ENCODE results near the gene SYTL5.

Gene SYTL5

GRCh38 chrX:38028300-38028699 is 21.9 kb downstream of the SYTL5 start:
- DNase-seq (ENCODE audit: low read depth), result no peak

GRCh38 chrX:38036466-38036865 is 30.1 kb downstream of the SYTL5 start:
- no peak for DNase-seq (ENCODE audit: low read depth)

DNA sequence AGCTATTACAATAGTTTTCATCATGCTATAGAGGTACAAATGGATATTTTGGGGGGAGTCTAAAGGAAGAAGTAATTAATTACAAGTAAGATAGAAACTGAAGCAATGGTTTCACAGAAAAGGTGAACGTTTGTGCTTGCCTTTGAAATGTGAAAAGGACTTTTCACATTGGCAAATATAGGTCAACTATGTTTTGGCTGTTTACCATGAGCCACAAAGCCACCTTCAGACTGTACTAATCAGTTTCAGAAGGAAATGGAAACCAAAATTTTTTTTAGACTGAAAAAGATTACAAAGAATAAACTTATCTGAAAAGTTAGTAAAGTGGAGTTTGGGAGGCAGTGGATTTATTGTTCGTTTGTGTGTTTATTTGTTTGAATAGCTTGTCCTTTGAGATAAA is 32.1 kb downstream of the SYTL5 start:
- no peak for DNase-seq (ENCODE audit: low read depth)

DNA sequence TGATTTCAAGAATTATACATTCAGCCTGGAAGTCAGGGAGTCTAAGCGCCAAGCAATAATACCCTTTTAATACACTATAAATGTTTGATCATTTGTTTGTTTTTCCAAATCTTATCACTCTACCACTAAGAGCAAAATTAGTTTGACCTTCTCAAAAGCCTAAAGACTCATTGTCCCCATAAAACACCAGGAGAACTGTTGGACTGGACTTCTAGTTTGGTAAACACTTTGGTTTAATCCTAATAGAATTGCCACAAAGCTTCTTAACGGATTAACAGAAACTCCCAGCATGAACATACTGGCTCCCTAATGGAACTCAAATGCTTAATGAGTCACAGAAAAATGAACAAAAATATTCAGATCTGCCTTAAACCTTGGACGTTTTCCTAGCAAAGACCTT is 34.9 kb downstream of the SYTL5 start:
- no peak for DNase-seq (ENCODE audit: low read depth)

GRCh38 chrX:38044701-38045100 is 38.3 kb downstream of the SYTL5 start:
- DNase-seq (ENCODE audit: low read depth), result no peak

- DNase-seq (ENCODE audit: low read depth), result no peak
Observed at GRCh38 chrX:38045538-38046096, 39.3 kb downstream of the SYTL5 start.

- DNase-seq (ENCODE audit: low read depth), result no peak
Observed at GRCh38 chrX:38048886-38049285, 42.5 kb downstream of the SYTL5 start.

- no peak for DNase-seq (ENCODE audit: low read depth)
Observed at GRCh38 chrX:38050806-38051205, 44.5 kb downstream of the SYTL5 start.

DNA sequence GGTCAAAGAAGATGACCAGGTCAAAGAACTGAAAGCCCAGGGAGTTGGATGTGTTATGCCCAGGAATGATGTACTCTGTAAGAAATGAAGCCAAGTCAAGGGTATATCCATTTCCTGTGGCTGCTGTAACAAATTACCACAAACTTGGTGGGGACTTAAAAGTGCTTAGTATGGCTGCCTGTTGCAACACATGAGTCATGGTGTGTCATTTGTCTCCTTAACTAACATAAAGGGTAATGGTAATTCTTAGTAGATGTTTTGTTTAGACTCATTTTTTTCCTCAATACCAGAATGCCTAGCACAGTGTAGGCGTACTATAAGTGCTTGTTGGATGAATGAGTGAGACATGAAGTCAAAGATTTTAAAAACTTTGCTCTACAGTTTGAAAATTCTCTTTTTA is 45.7 kb downstream of the SYTL5 start:
- DNase-seq (ENCODE audit: low read depth), result no peak

DNA sequence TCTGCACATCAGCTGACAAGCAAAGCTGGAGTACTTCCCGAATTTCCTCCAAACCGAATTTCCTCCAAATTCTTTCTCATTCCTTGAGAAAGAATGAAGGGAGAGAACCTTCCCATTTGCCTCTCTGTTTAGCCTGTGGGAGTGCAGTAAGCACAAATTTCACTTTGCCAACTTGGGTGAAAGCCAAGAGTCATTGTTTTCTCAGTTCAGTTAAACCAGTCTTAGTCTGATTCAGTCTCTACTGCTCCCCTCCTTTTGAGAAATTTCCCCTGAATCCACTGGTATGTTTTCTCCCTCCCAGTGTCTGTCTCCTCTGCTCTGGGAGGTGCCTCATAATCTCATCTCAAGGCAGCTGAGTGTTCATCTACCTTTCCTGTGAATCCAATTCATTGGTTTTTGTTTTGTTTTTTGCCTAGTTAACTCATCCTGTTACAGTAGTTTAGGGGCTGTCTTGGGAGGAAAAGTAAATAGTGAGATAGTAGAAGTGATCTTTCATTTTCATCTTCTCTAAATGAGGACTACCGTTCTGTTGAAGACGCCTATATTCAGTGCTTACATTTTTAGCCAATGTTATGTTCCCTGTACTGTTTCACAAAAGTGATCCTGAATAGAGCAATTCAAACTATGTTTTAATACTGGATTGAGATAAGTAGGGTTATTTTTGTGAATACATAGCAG is 49.0 kb downstream of the SYTL5 start:
- DNase-seq (ENCODE audit: low read depth), result no peak

- DNase-seq (ENCODE audit: low read depth), result no peak
Observed at GRCh38 chrX:38060331-38060878, 54.1 kb downstream of the SYTL5 start.

DNA sequence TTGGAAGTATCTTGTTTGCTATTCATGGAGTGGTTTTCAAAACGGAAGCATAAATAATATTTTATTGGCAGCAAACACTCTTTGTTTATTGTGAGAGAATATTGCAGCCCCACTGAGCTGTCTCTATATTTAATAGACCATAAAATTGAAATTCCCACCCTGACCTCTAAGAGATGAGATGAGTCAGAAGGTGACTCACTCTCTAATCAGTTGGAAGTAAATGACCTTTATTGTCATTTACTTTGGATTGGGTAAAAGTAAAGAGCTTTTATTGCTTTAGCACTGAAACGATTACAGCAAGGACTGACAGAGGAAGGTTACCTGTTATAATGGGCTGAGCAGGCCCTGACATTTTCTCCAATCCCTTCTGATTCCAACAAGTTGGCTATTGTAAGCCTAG is 55.0 kb downstream of the SYTL5 start:
- no peak for DNase-seq (ENCODE audit: low read depth)

DNA sequence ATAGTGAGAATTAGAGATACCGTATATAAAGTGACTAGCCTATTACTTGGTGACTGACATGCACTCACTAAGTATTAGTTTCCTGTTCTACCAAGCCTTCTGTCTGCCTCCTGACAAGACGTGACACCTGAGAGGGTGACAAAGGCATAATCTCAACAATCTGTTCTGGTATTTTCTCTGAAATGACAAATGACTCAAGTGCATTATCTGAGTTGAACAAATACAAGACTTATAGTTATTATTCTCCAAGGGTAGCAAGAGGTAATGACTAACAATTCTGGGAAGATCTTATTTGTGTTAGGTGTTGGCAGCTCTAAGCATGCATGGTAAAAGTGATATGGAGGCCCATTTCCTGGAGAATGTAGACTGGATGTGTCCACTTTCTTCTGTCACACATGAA is 60.6 kb downstream of the SYTL5 start:
- DNase-seq (ENCODE audit: low read depth), result no peak

- DNase-seq (ENCODE audit: low read depth), result no peak
Observed at GRCh38 chrX:38069273-38069672, 62.9 kb downstream of the SYTL5 start.

GRCh38 chrX:38069991-38070390 is 63.6 kb downstream of the SYTL5 start:
- DNase-seq (ENCODE audit: low read depth), result no peak

DNA sequence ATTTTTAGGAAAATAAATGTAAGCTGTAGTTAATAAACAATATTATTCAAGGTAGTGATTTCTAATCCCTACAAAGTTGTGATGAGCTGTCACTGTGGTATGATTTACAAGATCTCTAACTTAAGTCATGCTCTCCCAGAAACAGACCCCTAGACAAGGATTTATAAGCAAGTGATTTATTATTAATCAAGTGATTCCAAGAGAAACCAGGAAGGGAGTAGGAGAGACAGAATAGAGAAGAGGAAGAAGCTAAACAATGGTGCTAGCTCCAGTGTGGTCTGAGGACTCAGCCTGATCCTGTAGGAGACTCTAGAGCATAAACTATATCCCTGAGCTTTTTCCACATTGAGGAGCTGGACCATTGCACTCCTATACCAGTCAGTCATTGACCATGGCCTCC is 73.1 kb downstream of the SYTL5 start:
- DNase-seq (ENCODE audit: low read depth), result no peak

GRCh38 chrX:38080808-38081207 is 74.5 kb downstream of the SYTL5 start:
- no peak for DNase-seq (ENCODE audit: low read depth)

DNA sequence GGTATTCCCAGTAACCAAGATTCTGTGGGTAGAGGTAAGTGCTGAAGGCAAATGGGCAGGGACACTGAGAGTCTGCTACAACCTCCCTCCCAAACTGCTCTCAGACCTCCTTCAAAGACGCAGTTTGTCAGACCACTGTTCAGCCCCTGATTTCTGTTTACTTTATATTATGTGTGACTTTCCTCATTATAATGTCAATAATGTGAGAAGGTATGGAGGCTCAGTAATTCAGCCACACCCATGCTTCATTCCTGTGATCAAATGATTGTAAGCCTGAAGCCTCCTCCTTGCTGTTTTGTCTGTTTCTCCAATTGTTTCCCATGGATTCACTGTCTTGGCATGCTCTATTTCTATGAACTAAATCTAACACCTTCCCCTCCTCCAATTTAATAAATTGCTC is 75.6 kb downstream of the SYTL5 start:
- DNase-seq (ENCODE audit: low read depth), result no peak

- DNase-seq (ENCODE audit: low read depth), result no peak
Observed at GRCh38 chrX:38082309-38082708, 76.0 kb downstream of the SYTL5 start.

DNA sequence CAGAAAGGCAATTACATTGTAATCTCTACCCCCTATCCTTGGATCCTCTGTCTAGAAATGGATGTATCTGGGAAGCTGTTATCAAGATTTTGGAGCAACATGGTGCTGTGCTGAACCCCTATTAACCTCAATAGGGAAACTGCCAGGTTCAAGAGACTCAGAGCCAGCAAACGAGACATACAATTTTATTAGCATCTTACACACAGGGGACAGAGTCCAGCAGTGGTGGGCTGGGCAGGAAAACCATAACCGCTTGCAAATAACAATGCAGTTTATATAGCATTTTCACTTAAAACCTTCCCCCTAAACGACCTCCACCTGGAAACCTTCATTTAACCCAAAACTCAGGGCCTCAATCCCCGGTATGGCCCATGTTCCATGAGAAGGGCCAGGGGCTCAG is 79.5 kb downstream of the SYTL5 start:
- no peak for DNase-seq (ENCODE audit: low read depth)

DNA sequence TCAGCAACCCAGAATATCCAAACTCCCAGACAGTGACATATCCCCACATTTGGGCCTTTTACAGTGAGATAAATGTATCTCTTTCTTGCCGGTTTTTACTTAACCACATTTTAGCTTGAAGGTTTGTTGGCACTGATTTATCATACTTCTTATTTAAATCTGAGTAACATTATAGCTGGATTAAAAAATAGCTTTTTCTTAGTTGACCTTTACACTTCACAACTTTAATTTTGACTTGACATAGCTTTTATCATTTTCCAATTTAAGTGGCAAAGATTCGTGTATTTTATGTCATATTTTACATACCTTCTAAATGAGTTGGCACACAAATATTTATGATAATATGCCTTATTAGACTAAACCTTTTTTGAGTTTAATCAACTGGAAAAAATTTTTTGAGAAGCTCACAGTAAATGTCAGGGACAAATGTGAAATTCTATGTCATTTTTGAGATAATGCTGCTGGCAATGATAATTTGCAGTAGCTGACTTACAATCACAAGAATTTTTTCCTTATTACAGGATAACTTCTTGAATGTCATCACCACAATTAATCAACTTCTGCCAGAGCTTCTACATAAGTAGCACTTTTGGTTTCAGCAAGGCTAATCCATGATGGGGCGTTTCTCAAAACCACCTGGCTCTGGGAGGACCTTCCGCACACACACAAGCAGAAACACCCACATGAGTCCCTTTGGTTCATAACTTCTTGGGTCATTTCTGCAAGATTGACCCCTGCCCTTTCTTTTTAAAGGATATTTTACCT is 80.3 kb downstream of the SYTL5 start:
- no peak for DNase-seq (ENCODE audit: low read depth)

DNA sequence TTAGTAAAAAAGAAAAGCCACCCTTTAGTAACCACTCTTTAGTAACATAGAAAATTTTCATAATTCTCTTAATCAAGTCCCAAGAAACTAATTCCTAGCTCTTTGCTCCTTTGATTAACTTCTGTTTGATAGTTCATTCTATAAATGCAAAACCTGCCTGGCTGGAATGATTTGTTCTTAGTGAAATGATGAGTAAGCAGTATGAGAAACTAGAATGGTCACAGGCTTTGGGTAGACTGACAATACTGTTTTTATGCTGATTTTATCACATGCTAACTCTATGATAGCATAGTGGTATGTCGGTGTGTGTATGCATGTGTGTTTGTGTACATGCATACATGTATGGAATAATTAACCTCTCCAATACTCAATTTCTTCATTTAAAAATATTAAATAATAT is 81.2 kb downstream of the SYTL5 start:
- DNase-seq (ENCODE audit: low read depth), result no peak

Data from CMK (cell line).